GM06990 (cell line): ENCODE data around the gene MTERF1.
"Not testable (repeated sequence)": the region's sequence is repeated elsewhere in the genome, so short reads cannot be mapped to it uniquely, and the experiment has no call there.

Experiments used
- DNase-seq: peaks from one replicate; pipeline ENCODE4 v3.0.0-alpha.2; 2011; ENCODE audit not compliant: insufficient read length; ENCODE audit errors: extremely low read depth
- H3K27me3 ChIP-seq: replicated peaks from 2 replicates; pipeline ENCODE4 v1.6.0; 2011; ENCODE audit warnings: low read length; ENCODE audit not compliant: control insufficient read depth, insufficient read depth
- H3K36me3 ChIP-seq: 2 replicates; pipeline ENCODE4 v1.5.1; 2011; ENCODE audit warnings: low read length; ENCODE audit not compliant: control insufficient read depth, insufficient read depth
- H3K4me3 ChIP-seq: replicated peaks from 2 replicates; pipeline ENCODE4 v1.5.1; 2011; ENCODE audit warnings: low read depth, mild to moderate bottlenecking, control low read depth, low read length
- CTCF ChIP-seq: IDR thresholded peaks from 2 replicates; pipeline ENCODE4 v1.5.1; 2011; ENCODE audit warnings: low read length, control low read depth, mild to moderate bottlenecking, inconsistent platforms; ENCODE audit not compliant: insufficient read depth, poor library complexity, severe bottlenecking

Gene MTERF1

GRCh38 chr7:91872069-91872468, 8.4 kb downstream of the MTERF1 start:
- no peak for TF ChIP-seq CTCF
- H3K4me3 ChIP-seq = no peak overlapping the region
- H3K36me3 ChIP-seq = no peaks in the 10 kb centered on the region; the same call in 1 of the 2 replicates
- no peaks in the 10 kb centered on the region for H3K27me3 ChIP-seq
- DNase-seq = no peak

GRCh38 chr7:91869661-91870060, 10.8 kb downstream of the MTERF1 start:
- Histone ChIP-seq H3K36me3 (no peaks in the 10 kb centered on the region), H3K4me3 (no peak overlapping the region), H3K27me3 (no peaks in the 10 kb centered on the region)
- no peak for DNase-seq
- TF ChIP-seq CTCF = no peak

- TF ChIP-seq CTCF = no peak
- H3K36me3 ChIP-seq = no peaks in the 10 kb centered on the region
- no peaks in the 10 kb centered on the region for H3K27me3 ChIP-seq
- no peak overlapping the region for H3K4me3 ChIP-seq
- no peak for DNase-seq
Measured at GRCh38 chr7:91866599-91867148, 13.8 kb downstream of the MTERF1 start.

GRCh38 chr7:91865511-91865910, 15.0 kb downstream of the MTERF1 start:
- Histone ChIP-seq H3K36me3 (no peaks in the 10 kb centered on the region), H3K27me3 (no peaks in the 10 kb centered on the region), H3K4me3 (no peak overlapping the region)
- no peak for DNase-seq
- no peak for TF ChIP-seq CTCF

GRCh38 chr7:91864604-91865003, 15.9 kb downstream of the MTERF1 start:
- H3K4me3 ChIP-seq, H3K36me3 ChIP-seq, DNase-seq, H3K27me3 ChIP-seq: not testable (repeated sequence)

- DNase-seq = no peak
- Histone ChIP-seq H3K27me3 (no peaks in the 10 kb centered on the region), H3K4me3 (no peak overlapping the region)
Measured at GRCh38 chr7:91864070-91864469, 16.4 kb downstream of the MTERF1 start.

More at GRCh38 chr7:91864070-91864469, 16.4 kb downstream of the MTERF1 start:
- TF ChIP-seq CTCF = no peak
- H3K36me3 ChIP-seq = no peaks in the 10 kb centered on the region
